Non-pigmented ciliary epithelial cell (primary cell): ENCODE measurements around the gene TRIM14.
"Not testable (repeated sequence)": the region's sequence is repeated elsewhere in the genome, so short reads cannot be mapped to it uniquely, and the experiment has no call there.

Experiments
- DNase-seq: peaks from one replicate; pipeline ENCODE4 v3.0.0-alpha.2; 2010; ENCODE audit warnings: low read depth

The TRIM14 gene

DNA sequence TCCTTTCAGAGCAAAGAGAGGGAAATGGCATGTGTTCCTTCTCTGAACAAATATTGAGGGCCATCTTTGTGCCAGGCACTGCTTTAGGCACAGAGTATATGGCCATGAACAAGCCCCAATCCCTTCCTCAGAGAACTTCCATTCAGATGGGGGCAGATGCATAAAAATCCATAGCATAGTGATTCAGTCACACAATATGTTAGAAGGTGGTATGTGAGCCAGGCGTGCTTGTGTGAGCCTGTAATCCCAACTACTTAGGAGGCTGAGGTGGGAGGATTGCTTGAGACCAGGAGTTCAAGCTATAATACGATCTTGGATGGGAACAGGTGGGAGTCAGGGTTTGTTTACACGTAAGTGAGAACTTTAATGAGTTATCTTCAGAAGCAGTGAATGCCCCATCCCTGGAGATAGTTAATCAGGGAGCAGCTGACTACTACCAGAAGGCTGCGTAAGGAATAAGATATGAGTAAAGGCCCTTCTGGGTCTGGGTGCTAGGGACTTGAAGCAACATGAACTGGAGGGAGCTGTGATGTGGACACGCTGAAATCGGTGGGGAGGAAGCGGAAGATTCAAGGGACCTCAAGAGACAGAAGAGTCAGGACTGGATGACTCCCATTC, 35.3 kb downstream of the TRIM14 start:
- DNase-seq: no peak

DNA sequence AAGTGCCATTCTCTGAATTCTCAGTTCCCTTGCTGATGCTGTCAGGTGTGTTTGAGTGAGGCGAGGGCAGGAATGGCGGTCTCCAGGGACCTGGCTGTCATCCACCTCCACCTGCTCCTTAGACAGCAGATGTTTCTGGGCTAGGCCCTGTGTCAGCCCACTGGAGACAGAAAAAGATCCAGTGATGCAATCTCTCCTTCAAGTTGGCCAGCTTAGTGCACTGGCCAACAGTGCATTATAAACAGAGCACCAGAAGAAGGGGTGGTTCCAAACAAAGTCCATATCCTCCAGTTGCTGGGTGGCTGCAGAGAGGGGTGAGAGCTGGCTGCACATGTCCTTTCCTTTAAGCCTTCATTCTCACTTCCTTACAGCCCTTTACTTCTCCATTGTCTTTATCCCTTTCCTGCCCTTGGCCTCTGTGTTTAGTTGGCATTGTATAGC, 35.9 kb downstream of the TRIM14 start:
- no peak for DNase-seq

DNA sequence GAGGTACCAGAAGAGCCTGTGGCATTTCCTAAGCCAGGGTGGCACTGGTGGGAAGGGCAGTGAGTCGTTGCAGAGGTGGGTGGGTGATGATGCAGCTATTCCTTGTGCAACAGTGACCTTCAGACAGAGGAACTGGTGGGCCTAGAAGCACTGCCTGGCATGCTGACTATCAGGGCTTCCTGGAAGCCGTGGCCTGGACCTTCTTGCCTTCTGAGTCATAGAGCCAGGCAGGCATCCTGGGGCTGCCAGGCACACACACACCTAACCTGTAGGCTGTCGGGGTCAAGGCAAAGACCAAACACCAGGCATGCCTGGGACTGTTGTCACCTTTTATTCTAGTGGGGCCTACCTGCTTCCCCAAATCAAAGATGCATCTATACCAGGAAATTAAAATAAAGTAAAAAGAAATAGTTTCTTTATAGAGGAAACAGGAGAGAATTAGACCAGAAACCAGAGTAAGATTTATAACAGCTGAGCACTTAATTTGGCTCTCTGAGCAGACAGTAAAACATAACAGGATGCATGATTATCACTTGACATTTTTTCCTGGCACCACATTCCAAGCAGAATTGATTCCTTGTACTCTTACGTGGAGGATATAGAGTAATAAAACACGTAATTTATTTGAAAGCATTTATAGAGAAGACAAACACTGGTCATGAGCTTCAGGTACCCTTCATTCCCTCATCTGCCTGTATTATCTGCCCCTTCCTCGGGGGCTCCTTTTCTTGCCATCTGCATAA, 37.4 kb downstream of the TRIM14 start:
- DNase-seq: no peak

DNA sequence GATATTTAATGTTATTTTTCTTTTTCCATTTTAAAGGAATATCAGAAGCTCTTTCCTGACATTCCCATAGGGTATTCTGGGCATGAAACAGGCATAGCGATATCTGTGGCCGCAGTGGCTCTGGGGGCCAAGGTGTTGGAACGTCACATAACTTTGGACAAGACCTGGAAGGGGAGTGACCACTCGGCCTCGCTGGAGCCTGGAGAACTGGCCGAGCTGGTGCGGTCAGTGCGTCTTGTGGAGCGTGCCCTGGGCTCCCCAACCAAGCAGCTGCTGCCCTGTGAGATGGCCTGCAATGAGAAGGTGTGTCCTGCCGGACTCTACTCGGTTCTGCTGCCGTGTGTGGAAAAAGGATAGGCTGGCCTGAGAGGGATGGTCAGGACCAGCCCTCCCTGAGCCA, 38.2 kb downstream of the TRIM14 start:
- no peak for DNase-seq

DNA sequence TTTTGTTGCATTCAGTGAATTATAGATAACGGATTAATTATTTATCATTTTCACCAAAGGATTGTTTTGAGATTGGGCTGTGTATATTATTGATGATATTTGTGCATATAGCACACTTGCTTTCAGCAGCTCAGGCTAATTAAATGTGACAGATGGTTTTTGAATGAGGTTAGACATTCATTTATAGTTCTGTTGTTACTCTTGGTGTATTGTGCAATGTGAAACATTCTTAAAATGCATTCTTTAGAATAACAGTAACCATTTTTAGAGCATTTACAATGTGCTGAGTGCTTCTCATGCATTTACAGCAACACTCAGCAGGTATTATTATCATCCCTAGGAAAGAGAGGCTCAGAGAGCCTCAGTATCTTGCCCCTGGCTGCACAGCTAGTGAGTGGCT, 38.7 kb downstream of the TRIM14 start:
- DNase-seq: no peak

DNA sequence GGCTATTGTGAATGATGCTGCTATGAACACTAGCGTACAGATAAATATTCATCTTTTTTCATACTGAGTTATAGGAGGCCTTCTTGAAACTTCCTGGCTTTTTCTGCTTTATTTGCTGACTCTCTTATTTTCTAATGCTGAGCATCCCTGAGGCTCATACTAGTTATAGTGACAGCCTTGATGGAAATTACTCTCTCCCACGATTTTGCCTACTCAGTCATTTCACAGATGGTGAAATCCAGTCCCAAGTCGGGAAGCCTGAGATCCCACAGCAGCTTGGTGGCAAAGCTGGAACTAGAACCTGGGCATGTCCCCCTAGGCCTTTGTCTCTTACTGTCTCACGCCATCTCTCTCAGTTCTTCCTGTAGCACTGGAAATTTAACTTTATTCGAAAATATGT, 40.1 kb downstream of the TRIM14 start:
- DNase-seq: no peak

DNA sequence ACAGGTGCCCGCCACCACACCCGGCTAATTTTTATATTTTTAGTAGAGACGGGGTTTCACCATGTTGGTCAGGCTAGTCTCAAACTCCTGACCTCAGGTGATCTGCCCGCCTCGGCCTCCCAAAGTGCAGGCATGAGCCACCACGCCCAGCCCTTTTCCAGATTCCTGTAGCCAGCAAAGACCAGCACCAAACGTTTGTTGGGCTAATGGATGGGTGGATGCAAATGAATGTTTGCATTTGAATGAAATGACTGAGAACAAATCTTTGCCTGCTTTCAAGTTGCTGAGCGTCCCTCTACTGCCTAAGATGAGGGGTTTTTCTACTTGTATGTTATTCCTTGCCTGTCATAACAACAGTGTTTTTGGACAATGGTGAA, 42.5 kb downstream of the TRIM14 start:
- DNase-seq: not testable (repeated sequence)

DNA sequence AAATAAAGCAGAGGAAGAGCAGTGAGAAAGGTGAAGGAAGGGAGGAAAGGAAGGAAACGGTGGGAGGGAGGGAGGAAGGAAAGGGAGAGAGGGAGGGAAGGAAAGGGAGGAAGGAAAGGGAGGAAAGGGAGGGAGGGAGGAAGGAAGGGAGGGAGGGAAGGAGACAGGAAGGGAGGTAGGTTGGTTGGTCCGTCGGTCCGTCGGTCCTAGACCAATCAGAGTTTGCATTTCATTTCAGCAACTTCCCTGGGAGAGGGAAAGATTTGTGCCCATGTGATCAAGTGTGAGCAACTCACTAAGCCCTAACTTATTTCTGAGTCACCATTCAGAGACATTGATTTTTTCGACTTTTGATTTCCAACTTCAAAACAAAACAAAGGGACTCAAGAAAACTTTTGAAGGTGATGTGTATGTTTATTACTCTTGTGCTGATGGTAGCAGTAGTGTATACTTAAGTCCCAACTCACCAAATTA, 43.7 kb downstream of the TRIM14 start:
- DNase-seq: peak; percentile 58

DNA sequence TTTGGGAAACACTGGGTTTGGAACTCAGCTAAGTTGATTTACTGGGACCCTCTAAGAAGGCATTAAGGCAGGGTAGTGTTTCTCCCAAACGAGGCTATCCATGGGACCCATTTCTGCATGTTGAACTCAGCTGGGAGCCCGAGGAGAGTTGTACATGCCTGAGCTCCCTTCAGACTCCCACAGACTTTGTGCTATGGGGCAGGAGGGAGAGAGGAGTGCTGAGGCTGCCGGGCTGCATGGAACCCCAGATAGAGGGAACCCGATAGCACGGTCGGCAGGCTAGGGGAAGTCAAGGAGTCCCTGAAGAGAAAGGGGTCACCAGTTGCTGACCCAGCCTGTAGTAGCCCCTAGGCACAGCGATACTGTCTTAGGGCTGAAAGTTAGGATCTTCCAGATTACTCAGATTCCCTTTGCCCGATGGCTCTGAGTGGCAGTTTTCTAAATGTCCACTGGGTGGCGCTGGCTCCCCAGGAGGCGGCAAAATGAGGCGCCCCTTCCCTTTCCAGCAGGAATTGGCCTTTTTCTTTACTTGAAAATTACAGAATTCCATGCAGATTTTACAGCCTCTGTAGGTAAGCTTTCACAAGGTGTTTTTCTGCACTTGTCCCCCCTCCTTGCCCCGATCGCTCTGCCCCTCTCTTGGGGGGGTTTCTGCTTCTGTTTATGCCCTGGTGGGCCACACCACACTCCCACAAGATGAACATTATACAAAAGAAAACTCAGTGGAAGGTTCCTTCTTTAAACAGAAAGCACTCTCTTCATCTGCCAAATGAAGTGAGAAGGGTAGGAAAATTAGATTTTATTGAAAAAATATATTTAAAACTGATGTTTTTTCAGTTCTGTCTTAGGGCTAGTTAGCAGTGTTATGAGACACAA, 44.7 kb downstream of the TRIM14 start:
- DNase-seq: no peak

DNA sequence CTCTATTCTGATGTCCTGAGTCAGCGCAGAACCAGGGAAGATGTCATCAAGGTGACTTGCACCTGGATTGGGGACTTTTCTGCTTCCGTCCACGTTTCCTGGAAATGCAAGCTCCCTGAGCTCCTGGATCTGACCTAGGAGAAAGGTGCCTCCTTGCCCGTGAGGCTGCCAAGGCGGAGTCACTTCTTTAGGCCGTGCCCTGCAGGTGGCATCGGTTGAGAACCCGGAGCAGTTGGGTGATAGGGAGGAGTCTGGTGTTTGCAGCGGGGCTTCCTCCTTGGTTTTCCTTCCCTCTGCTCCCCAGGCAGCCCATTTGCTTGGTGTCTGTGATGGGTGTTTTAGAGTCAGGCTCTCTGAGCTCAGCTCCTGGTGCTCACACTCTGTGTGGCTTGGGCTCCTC, 47.3 kb downstream of the TRIM14 start:
- no peak for DNase-seq

DNA sequence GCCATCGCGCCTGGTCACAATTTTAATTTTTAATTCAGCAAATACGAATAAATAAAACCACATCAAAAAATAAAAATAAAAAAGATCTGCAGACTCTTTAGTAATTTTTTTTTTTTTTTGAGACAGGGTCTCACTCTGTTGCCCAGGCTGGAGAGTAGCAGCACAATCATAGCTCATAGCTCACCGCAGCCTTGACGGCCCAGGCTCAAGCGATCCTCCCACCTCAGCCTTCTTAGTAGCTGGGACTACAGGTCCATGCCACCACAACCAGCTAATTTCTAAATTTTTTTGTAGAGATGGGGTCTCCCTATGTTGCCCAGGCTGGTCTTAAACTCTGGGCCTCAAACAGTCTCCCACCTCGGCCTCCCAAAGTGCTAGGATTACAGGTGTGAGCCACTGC, 48.3 kb downstream of the TRIM14 start:
- no peak for DNase-seq

DNA sequence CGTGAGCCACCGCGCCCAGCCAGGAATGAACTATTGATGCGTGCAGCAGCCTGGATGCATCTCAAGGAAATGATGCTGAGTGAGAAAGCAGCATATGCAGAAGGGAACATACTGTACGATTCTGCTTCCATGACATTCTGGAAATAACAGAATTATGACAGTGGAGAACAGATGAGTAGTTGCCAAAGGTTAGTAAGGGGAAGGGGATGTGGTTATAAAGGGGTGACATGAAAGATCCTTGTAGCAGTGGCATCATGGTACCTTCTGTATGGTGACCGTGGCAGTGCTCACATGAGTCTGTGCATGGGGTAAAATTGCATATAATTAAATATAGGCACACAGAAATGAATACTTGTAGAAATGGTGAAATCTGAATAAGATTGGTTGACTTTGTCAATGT, 49.5 kb downstream of the TRIM14 start:
- no peak for DNase-seq

DNA sequence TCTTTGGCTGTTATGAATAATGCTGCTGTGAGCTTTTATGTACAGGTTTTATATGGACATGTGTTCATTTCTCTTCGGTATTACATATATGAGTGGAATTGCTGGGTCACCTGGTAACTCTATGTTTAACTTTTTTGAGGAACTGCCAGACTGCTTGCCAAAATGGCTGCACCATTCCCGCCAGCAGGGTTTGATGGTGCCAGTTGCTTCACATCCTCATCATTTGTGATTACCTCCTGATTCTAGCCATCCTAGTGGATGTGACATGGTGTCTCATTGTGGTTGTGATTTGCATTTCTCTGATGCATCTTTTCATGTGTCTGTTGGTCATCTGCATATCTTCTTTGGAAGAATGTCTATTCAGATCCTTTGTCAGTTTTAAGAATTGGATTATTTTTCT, 51.8 kb downstream of the TRIM14 start:
- no peak for DNase-seq

DNA sequence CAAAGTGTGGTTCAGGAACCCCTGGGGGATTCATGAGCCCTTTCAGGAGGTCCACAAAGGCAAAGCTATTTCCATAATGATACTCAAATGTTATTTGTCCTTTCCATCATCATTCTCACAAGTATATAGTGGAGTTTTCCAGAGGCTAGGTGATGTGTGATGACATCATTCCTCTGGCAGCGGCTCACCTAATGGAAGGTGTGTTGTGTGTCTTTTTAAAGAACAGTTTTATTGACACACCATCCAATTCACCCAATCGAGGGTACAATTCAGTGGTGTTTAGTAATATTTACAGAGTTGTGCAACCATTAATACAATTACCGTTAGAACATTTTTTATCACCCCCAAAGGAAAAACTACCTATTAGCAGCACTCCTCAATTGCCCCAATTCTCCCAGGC, 52.8 kb downstream of the TRIM14 start:
- DNase-seq: no peak

DNA sequence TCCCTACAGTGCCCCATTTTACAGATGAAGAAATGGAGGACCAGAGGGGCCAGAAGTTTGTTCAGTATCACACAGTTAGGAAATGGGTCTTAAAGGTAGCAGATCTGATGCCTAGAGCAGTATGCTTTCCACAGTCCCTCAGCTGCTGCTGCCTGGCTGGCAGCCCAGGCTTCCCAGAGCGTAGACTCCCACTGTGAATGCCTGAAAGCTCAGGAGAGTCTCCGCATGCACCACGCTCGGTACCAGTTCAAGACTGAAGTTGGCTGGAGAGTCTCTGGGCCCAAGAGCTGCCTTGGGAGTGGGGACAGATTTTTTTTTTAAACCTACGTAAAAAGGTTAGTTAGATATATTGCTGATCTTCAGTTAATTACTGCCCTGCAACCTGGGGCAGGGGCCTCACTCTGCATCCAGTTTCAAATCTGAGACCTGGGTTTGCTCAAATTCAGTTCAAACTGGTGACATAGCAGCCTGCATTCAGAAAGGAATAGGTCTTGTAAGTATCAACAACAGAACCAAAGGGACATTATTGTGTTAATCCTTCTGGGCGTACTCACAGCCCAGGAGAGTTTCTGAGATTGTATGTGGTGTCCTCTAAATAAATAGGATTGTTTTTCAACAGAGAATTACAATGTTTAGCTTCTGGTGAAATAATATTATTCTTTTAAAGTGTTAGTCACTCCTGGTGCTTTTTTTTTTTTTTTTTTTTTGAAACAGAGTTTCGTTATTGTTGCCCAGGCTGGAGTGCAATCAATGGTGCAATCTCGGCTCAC, 54.2 kb downstream of the TRIM14 start:
- DNase-seq: no peak

DNA sequence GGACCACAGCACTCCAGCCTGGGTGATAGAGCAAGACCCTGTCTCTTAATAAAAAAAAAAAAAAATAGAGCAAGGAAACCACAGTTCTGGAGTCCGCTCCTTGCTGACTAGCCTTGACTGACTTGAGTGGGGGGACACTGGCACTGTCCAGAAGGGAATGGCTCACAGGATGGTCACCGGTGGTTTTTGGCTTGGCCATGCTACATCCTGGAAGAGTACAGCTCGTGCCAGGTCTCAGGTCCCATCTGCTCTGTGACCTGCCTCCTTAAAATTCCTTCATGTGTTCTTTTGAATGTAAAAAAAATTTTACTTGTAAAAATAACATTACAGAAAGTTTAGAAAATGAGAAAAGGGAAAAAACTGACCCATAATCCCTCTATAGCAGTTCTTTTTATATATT, 56.9 kb downstream of the TRIM14 start:
- DNase-seq: no peak

DNA sequence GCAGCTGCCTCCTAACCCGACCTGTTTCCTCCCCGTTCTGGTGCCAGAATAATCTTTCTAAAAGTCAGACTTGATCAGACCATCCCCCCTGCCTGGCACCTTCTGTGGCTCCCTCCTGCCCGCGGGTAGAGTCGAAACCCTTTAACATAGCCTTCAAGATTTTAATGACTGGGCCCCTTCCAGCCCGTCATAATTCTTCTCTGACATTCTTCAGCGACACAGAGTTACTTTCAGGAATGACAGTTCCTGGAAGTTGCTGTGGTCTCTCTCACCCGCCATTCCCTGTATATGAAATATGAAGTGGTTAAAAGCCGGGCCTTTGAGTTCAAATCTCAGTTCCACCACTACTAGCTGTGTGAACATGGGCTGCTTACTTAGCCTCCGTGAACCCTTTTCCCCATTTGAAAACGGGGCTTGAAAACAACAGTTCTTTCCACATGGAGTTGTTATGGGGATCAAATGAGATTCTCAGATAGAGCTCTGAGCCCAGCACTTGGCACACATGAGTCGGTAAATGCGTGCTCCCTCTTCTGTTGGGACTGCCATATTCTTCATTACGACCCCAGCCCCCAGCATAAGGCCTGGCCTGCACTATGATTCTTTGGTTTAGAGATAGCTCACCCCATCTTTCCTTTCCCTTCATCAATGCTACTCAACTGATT, 61.8 kb downstream of the TRIM14 start:
- no peak for DNase-seq

DNA sequence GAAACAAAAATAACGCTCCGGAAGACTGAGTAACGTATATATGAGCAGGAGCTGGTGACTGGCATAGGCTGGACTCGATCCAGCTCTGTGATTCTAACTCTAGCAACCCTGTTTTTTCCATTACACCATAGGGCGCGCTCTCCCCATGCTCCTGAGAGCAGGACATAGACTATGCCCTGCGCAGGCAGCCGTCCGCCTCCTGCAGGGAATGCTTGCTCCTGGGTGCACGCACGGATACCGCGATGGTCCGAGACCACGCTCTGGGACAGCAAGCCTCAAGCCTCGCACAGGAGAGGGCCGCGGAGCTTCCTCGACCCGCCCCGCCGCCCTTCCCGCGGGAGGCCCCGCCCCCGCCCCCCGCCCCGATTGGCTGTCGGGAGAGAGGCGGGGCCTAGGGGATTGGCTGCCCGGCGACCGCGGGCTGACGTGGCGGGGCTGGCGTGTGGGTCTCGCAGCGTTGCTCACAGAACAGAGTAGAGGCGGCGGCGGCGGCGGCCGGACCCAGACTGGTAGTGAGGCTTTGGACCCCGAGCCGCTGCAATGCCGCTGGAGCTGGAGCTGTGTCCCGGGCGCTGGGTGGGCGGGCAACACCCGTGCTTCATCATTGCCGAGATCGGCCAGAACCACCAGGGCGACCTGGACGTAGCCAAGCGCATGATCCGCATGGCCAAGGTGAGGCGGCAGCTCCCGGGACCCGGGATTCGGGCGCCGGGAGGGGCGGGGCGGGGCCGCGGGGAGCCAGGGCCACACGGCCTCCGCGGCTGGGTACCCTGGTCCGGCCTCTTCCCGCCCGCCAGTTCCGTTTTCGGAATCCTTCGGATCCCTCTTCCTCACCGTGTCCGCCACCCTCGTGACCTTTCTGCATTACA, 62.5 kb downstream of the TRIM14 start, which contains the start of gene NANS:
NANS (plus strand) TSS at position 464 of the 869 bp plus-strand sequence; CDS start at position 541, 77 bp downstream.
- DNase-seq: peak; percentile 75

DNA sequence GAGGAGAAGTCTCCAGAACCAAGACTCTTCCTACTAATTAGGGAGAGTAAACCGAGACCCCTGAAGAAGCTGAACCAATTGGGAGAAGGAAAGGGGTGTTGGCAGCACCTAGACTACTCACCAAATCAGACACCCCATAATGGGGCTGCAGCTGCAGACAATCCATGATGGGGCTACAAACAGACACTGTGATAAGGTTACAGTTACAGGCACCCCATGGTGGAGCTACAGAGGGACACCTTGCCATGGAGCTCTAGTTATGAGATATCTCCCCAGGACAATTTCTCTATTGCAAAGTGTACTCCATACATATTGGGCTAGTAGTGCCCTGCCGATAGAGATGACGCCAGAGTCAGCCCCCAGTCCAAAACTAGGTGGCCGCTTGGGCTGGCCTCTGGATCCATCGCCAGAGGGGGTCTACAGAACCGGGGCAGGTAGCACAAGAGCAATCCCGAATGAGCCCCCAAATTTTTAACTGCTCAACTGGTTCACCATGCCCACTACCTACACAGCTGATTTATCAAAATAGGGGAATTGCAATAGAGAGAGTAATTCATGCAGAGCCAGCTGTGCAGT, 64.6 kb downstream of the TRIM14 start:
- DNase-seq: no peak

DNA sequence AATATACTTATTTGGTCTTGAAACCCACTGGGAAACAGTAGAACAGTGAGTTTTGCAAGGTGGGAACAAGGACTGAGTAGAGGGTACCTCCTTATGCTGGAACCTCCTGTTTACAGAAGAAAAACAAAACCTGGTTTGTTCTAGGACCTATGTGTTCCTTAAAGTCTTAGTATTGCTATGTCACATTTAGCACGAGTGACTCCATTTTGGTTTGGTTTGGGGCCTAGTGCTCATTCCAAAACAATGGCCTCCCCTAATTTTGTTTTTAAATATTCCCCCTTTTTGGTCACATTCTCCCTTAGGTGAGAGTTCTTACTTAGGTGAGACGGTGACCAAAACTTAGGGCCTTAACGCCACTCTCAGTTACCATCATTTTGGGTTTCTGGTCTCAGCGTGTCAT, 68.7 kb downstream of the TRIM14 start:
- no peak for DNase-seq
